GM06990 (cell line): ENCODE data around the gene UQCC3.

Experiments used
- DNase-seq: peaks from one replicate; pipeline ENCODE4 v3.0.0-alpha.2; 2011; ENCODE audit not compliant: insufficient read length; ENCODE audit errors: extremely low read depth
- H3K27me3 ChIP-seq: replicated peaks from 2 replicates; pipeline ENCODE4 v1.6.0; 2011; ENCODE audit warnings: low read length; ENCODE audit not compliant: control insufficient read depth, insufficient read depth
- H3K36me3 ChIP-seq: 2 replicates; pipeline ENCODE4 v1.5.1; 2011; ENCODE audit warnings: low read length; ENCODE audit not compliant: control insufficient read depth, insufficient read depth
- H3K4me3 ChIP-seq: replicated peaks from 2 replicates; pipeline ENCODE4 v1.5.1; 2011; ENCODE audit warnings: low read depth, mild to moderate bottlenecking, control low read depth, low read length
- TF ChIP-seq, protein P1 (sequence below): IDR thresholded peaks from 2 replicates; pipeline ENCODE4 v1.5.1; 2011; ENCODE audit warnings: low read length, control low read depth, mild to moderate bottlenecking, inconsistent platforms; ENCODE audit not compliant: insufficient read depth, poor library complexity, severe bottlenecking

Gene UQCC3

DNA sequence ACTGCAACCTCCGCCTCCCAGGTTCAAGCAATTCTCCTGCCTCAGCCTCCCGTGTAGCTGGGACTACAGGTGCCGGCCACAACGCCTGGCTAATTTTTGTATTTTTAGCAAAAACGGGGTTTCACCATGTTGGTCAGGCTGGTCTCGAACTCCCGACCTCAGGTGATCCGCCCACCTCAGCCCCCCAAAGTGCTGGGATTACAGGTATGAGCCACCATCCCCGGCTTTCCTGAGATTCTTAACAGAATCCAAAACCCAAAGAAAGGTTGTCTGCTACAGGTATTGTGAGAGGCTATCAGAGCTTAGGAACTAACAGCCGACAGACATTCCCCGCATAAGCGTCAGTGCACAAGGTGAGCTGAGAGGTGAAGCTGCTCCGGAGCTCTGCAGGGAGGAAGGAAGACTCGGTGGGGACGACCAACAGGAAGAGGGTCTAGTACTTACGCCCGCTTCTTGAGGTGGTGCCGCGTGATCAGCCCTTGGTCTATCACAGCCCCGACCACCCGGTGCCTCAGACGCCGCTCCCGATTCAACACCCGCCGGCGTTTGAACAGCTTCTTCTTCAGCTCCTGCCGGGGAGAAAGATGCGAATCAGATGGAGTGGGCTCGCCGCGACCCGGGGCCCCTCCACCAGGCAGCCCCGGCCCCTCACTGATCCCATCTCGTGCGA, 6.9 kb upstream of the UQCC3 start:
- H3K36me3 ChIP-seq = peaks cover 15% of the 10 kb centered on the region
- TF ChIP-seq, protein P1, sequence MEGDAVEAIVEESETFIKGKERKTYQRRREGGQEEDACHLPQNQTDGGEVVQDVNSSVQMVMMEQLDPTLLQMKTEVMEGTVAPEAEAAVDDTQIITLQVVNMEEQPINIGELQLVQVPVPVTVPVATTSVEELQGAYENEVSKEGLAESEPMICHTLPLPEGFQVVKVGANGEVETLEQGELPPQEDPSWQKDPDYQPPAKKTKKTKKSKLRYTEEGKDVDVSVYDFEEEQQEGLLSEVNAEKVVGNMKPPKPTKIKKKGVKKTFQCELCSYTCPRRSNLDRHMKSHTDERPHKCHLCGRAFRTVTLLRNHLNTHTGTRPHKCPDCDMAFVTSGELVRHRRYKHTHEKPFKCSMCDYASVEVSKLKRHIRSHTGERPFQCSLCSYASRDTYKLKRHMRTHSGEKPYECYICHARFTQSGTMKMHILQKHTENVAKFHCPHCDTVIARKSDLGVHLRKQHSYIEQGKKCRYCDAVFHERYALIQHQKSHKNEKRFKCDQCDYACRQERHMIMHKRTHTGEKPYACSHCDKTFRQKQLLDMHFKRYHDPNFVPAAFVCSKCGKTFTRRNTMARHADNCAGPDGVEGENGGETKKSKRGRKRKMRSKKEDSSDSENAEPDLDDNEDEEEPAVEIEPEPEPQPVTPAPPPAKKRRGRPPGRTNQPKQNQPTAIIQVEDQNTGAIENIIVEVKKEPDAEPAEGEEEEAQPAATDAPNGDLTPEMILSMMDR = no peak
- no peak for DNase-seq
- peak overlapping the region; percentile 78 for H3K4me3 ChIP-seq
- no peaks in the 10 kb centered on the region for H3K27me3 ChIP-seq

DNA sequence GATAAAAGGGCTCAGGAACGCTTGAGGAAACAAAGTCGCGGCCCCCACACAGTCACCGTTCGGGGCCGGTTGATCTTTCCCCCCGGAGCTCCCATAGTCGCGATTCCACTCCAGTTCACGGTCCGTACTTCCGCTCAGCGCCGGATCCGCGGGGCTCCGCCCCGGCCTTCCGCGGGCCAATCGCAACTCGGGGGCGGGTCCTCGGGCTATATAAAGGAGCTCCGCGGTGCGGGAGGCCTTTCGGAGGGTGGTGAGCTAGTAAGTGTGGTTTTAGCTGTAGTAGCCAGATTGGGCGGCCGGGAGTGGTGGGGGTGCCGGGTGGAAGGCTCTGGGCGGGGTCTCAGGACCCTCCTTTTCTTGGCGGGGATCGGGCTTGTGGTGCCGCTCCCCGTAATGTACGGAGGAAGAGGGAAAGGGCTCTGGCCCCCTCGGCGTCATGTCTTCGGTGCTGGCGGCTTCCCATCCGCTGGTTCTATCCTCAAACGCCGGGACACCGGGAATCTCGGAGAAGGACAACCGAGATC, 6.3 kb upstream of the UQCC3 start, which contains the start of the genes C11orf98 and CSKMT:
TSS of gene C11orf98 (minus strand) at position 136 of the 524 bp plus-strand sequence. CDS start at position 95, 41 bp downstream.
TSS of gene CSKMT (plus strand) at position 238 of the 524 bp plus-strand sequence. CDS start 568 bp downstream, outside the sequence.
- Histone ChIP-seq H3K4me3 (peak within 1 kb of the TSS; percentile 78), H3K36me3 (peaks cover 15% of the 10 kb centered on the region), H3K27me3 (no peaks in the 10 kb centered on the region)
- peak; percentile 96 for DNase-seq
- TF ChIP-seq, protein P1 = no peak

DNA sequence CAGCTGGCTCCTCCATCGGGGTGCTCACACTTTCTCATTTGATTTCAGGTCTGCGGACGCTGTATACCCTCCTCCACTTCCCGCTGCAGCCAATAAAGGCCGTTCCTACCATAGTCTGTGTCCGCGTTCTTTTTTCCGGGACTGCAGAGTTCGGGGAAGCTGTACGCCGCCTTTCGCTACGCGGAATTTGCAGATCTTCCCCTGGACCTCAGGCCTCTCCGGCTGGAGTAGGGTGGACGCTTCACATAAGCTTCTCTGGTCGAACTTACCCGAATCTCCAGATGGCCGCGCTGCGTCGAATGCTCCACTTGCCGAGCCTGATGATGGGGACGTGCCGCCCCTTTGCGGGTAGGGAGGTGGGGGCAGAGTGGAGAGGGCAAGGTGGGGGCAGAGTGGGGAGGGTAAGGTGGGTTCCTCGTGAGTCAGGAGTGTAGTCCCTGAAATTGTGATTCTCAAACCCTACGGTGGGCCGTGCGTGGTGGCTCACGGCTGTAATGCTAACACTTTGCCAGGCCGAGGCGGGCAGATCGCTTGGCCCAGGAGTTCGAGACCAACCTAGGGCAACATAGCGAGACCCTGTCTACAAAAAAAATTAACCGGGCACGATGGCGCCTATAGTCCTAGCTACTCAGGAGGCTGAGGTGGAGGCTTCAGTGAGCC, 5.7 kb upstream of the UQCC3 start:
- DNase-seq = peak; percentile 58
- H3K4me3 ChIP-seq = peak overlapping the region; percentile 78
- TF ChIP-seq, protein P1 = no peak
- H3K36me3 ChIP-seq = peaks cover 15% of the 10 kb centered on the region
- H3K27me3 ChIP-seq = no peaks in the 10 kb centered on the region

DNA sequence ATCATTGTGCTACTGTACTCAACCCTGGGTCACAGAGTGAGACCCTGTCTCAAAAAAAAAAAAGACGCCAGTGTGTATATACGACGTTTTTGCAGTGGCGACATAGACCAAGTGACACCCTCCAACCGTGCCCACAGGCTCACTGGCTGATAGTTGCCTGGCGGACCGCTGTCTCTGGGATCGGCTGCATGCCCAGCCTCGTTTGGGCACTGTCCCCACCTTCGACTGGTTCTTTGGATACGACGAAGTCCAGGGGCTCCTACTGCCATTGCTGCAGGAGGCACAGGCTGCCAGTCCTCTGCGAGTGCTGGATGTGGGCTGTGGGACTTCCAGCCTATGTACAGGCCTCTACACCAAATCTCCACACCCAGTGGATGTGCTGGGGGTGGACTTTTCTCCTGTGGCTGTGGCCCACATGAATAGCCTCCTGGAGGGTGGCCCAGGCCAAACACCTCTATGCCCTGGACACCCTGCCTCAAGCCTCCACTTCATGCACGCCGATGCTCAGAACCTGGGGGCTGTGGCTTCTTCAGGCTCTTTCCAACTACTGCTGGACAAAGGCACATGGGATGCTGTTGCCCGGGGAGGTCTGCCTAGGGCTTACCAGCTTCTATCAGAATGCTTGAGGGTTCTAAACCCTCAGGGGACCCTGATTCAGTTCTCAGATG, 5.1 kb upstream of the UQCC3 start:
- peaks cover 15% of the 10 kb centered on the region for H3K36me3 ChIP-seq
- no peaks in the 10 kb centered on the region for H3K27me3 ChIP-seq
- peak overlapping the region; percentile 78 for H3K4me3 ChIP-seq
- TF ChIP-seq, protein P1 = no peak
- DNase-seq = no peak

DNA sequence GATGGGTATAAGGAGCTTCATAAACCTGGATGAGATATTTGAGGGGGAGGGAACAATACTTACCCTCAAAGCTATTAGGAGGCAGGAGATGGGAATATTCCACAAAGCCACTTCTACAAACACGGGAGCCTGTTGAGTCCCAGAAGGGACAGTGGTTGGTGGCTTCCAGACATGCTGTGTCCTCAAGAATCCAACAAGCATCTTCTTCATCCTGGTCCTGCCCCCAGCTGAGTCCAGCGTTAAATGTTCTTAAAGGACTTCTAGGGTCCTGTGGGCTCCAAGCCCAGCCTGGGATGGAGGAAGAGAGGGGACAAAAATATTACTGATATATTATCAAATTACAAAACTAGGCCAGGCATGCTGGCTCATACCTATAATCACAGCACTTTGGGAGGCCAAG, 4.0 kb upstream of the UQCC3 start:
- no peak for DNase-seq
- H3K4me3 ChIP-seq = no peak overlapping the region; the same call in 1 of the 2 replicates
- peaks cover 15% of the 10 kb centered on the region for H3K36me3 ChIP-seq
- H3K27me3 ChIP-seq = no peaks in the 10 kb centered on the region
- TF ChIP-seq, protein P1 = no peak
